Heart left ventricle (tissue), 13 donors: Measurements from ENCODE around the gene CFAP299.

Source experiments
- POLR2A ChIP-seq, 2 donors: fragments of 450-650 bp; IDR thresholded peaks; one replicate each; pipeline ENCODE4 v1.6.1; 2017; ENCODE audit warnings: antibody characterized with exemption in 2 of 2, mild to moderate bottlenecking in 2 of 2, moderate library complexity in 2 of 2
- TF ChIP-seq, protein P1 (sequence below), 12 donors: fragments of 200-600 bp; sonication (generic) in 4 of 12; IDR thresholded peaks; one replicate each; pipeline versions ENCODE4 v1.5.0 to v1.8.0; 2018 to 2022; ENCODE audit warnings: antibody characterized with exemption in 12 of 12, mild to moderate bottlenecking in 5 of 12
- donor health status: ischemic (EF 13 %, LVEDD 7.1; RV severe dilation, severe dysfunction).
- donor health status: DM: no; HTN: yes; CAD: no.
- donor health status: DM: no; HTN: no; CAD: no.
- donor health status: ischemic (EF 25% LVEDD 6.9; RV normal size, moderate dysfunction).
- donor health status: ischemic (EF 25% LVEDD 5.7; RV mildly dilated, moderate dysfunction).
- donor health status: ischemic (EF 35%, LVEDD 5.7; RV mildly dilated, moderate dysfunction).
- donor health status: nonischemic (EF 11% LVEDD 7.7; RV severe dilation, severe dysfunction).
- donor health status: DM: yes; HTN: yes; CAD: no.
- donor health status: PGD.
- donor health status: ischemic (EF 29% LVEDD 5.4; RV normal size, mild dysfunction).
- donor health status: nonischemic (EF 23%, LVEDD 6.1; RV moderate dilation, normal function).

- TF ChIP-seq, protein P1, sequence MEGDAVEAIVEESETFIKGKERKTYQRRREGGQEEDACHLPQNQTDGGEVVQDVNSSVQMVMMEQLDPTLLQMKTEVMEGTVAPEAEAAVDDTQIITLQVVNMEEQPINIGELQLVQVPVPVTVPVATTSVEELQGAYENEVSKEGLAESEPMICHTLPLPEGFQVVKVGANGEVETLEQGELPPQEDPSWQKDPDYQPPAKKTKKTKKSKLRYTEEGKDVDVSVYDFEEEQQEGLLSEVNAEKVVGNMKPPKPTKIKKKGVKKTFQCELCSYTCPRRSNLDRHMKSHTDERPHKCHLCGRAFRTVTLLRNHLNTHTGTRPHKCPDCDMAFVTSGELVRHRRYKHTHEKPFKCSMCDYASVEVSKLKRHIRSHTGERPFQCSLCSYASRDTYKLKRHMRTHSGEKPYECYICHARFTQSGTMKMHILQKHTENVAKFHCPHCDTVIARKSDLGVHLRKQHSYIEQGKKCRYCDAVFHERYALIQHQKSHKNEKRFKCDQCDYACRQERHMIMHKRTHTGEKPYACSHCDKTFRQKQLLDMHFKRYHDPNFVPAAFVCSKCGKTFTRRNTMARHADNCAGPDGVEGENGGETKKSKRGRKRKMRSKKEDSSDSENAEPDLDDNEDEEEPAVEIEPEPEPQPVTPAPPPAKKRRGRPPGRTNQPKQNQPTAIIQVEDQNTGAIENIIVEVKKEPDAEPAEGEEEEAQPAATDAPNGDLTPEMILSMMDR (IDR thresholded peaks at IDR 0.05): no peak
- TF ChIP-seq POLR2A (IDR thresholded peaks at IDR 0.05): no peak
These were observed 136.2 kb downstream of the CFAP299 start for GRCh38 chr4:80471756-80472155.
